WTC11 (cell line): ENCODE data around the gene EPM2A. TPM values are rescaled to one million over a fixed set of nuclear protein-coding genes. Genes with fewer than 3 reads are reported as not detected.

Source experiments
- ATAC-seq: fragments of 200-7000 bp; cut with Tn5 transposase; 2 replicates; pipeline ENCODE4 v1.10.0; 2021; ENCODE audit warnings: mild to moderate bottlenecking, moderate library complexity
- CTCF ChIA-PET: fragments of 300-600 bp; sonication (Branson Sonifier 250); formaldehyde crosslinking; loops from one replicate; lab custom pipeline; 2021; ENCODE audit warnings: antibody characterized with exemption; lab: Charles Lee
- POLR2A ChIA-PET: fragments of 350-600 bp; sonication (Branson Sonifier 250); formaldehyde crosslinking; loops from one replicate; lab custom pipeline; 2021; ENCODE audit warnings: antibody characterized with exemption; lab: Charles Lee
- DNase-seq: peaks from one replicate; pipeline ENCODE4 v3.0.0; 2021; ENCODE audit warnings: low spot score
- H3K27ac Mint-ChIP-seq: 2 replicates; pipeline ENCODE4 v1.8.0; 2021; ENCODE audit warnings: mixed read lengths
- H3K27me3 Mint-ChIP-seq: 2 replicates; pipeline ENCODE4 v1.8.0; 2021; ENCODE audit warnings: low read depth, mild to moderate bottlenecking, moderate library complexity, mixed read lengths
- H3K36me3 Mint-ChIP-seq: 2 replicates; pipeline ENCODE4 v1.8.0; 2021; ENCODE audit warnings: mixed read lengths
- H3K4me1 Mint-ChIP-seq: 2 replicates; pipeline ENCODE4 v1.8.0; 2022; ENCODE audit warnings: mixed read lengths
- H3K4me3 Mint-ChIP-seq: 2 replicates; pipeline ENCODE4 v1.8.0; 2021; ENCODE audit warnings: mild to moderate bottlenecking, moderate library complexity, mixed read lengths
- H3K9me3 Mint-ChIP-seq: 2 replicates; pipeline ENCODE4 v1.8.0; 2021; ENCODE audit warnings: mixed read lengths
- ATF1 ChIP-seq: sonication (generic); formaldehyde crosslinking; IDR thresholded peaks from 2 replicates; pipeline ENCODE4 v1.8.1; 2023; ENCODE audit warnings: mild to moderate bottlenecking, moderate library complexity, missing genetic modification reagents
- CBFB ChIP-seq: sonication (generic); formaldehyde crosslinking; IDR thresholded peaks from 2 replicates; pipeline ENCODE4 v1.8.1; 2022; ENCODE audit warnings: mild to moderate bottlenecking, low read depth, missing genetic modification reagents
- FOXJ3 ChIP-seq: sonication (generic); formaldehyde crosslinking; IDR thresholded peaks from 2 replicates; pipeline ENCODE4 v1.9.0; 2021; ENCODE audit warnings: missing genetic modification reagents, mild to moderate bottlenecking, borderline replicate concordance
- FOXK1 ChIP-seq: sonication (generic); formaldehyde crosslinking; IDR thresholded peaks from 2 replicates; pipeline ENCODE4 v1.8.0; 2022; ENCODE audit warnings: mild to moderate bottlenecking, moderate library complexity, missing genetic modification reagents
- FOXP1 ChIP-seq: sonication (generic); formaldehyde crosslinking; IDR thresholded peaks from 2 replicates; pipeline ENCODE4 v1.8.0; 2022; ENCODE audit warnings: missing genetic modification reagents, mild to moderate bottlenecking, moderate library complexity, borderline replicate concordance
- HMGA2 ChIP-seq: fragments of 250-450 bp; sonication (Bioruptor Pico); IDR thresholded peaks from 2 replicates; pipeline ENCODE4 v1.4.0; 2021; ENCODE audit warnings: mild to moderate bottlenecking, moderate library complexity
- IRF2 ChIP-seq: sonication (generic); formaldehyde crosslinking; IDR thresholded peaks from 2 replicates; pipeline ENCODE4 v1.8.0; 2022; ENCODE audit warnings: low read depth, missing genetic modification reagents, borderline replicate concordance
- JUN ChIP-seq: sonication (generic); formaldehyde crosslinking; IDR thresholded peaks from 2 replicates; pipeline ENCODE4 v1.8.0; 2023; ENCODE audit warnings: mild to moderate bottlenecking, missing genetic modification reagents
- NR1H2 ChIP-seq: sonication (generic); formaldehyde crosslinking; IDR thresholded peaks from 2 replicates; pipeline ENCODE4 v1.9.0; 2021; ENCODE audit warnings: mild to moderate bottlenecking, moderate library complexity, missing genetic modification reagents
- OVOL2 ChIP-seq: fragments of 250-450 bp; sonication (Bioruptor Pico); IDR thresholded peaks from 2 replicates; pipeline ENCODE4 v1.9.0; 2021; ENCODE audit warnings: mild to moderate bottlenecking, borderline replicate concordance
- RELA ChIP-seq: sonication (generic); formaldehyde crosslinking; IDR thresholded peaks from 2 replicates; pipeline ENCODE4 v1.8.1; 2022; ENCODE audit warnings: missing genetic modification reagents, mild to moderate bottlenecking, borderline replicate concordance
- SMAD4 ChIP-seq: sonication (generic); formaldehyde crosslinking; IDR thresholded peaks from 2 replicates; pipeline ENCODE4 v1.8.0; 2022; ENCODE audit warnings: mild to moderate bottlenecking, missing genetic modification reagents
- SP1 ChIP-seq: sonication (generic); formaldehyde crosslinking; conservative IDR thresholded peaks from 2 replicates; pipeline ENCODE4 v1.8.1; 2022; ENCODE audit warnings: missing genetic modification reagents
- TEAD4 ChIP-seq: sonication (generic); formaldehyde crosslinking; IDR thresholded peaks from 2 replicates; pipeline ENCODE4 v1.8.0; 2022; ENCODE audit warnings: mild to moderate bottlenecking, missing genetic modification reagents
- TP53 ChIP-seq: sonication (generic); formaldehyde crosslinking; IDR thresholded peaks from 2 replicates; pipeline ENCODE4 v1.8.1; 2023; ENCODE audit warnings: mild to moderate bottlenecking, missing genetic modification reagents
- ZNF219 ChIP-seq: sonication (generic); formaldehyde crosslinking; IDR thresholded peaks from 2 replicates; pipeline ENCODE4 v1.8.0; 2023; ENCODE audit warnings: missing genetic modification reagents, mild to moderate bottlenecking, borderline replicate concordance
- ZNF263 ChIP-seq: sonication (generic); formaldehyde crosslinking; IDR thresholded peaks from 2 replicates; pipeline ENCODE4 v1.8.1; 2022; ENCODE audit warnings: low read depth, mild to moderate bottlenecking, moderate library complexity, missing genetic modification reagents
- ZNF317 ChIP-seq: sonication (generic); formaldehyde crosslinking; IDR thresholded peaks from 2 replicates; pipeline ENCODE4 v1.8.1; 2023; ENCODE audit warnings: low read depth, mild to moderate bottlenecking, moderate library complexity, missing genetic modification reagents, borderline replicate concordance
- ZNF423 ChIP-seq: fragments of 250-450 bp; sonication (Bioruptor Pico); IDR thresholded peaks from 2 replicates; pipeline ENCODE4 v2.1.2; 2022; ENCODE audit warnings: mild to moderate bottlenecking, moderate library complexity
- total RNA-seq: library from RNA; stranded (reverse); gene quantifications from 3 replicates; pipeline ENCODE4 v1.2.3, GENCODE V29; 2021
- TF ChIP-seq, protein P1 (sequence below): sonication (generic); formaldehyde crosslinking; IDR thresholded peaks from 2 replicates; pipeline ENCODE4 v1.8.1; 2023; ENCODE audit warnings: mild to moderate bottlenecking, missing genetic modification reagents, borderline replicate concordance
- TF ChIP-seq, protein P2 (sequence below): sonication (generic); formaldehyde crosslinking; IDR thresholded peaks from 2 replicates; pipeline ENCODE4 v1.8.1; 2023; ENCODE audit warnings: mild to moderate bottlenecking, moderate library complexity, missing genetic modification reagents
- TF ChIP-seq, protein P3 (sequence below): fragments of 250-450 bp; sonication (Bioruptor Pico); IDR thresholded peaks from 2 replicates; pipeline ENCODE4 v1.9.0; 2021; ENCODE audit warnings: moderate library complexity, mild to moderate bottlenecking, inconsistent platforms, borderline replicate concordance
- TF ChIP-seq, protein P4 (sequence below): sonication (generic); formaldehyde crosslinking; IDR thresholded peaks from 2 replicates; pipeline ENCODE4 v1.8.1; 2022; ENCODE audit warnings: mild to moderate bottlenecking, moderate library complexity, missing genetic modification reagents
- TF ChIP-seq, protein P5 (sequence below): fragments of 250-450 bp; sonication (Bioruptor Pico); IDR thresholded peaks from 2 replicates; pipeline ENCODE4 v1.9.0; 2021; ENCODE audit warnings: mild to moderate bottlenecking, borderline replicate concordance
- TF ChIP-seq, protein P6 (sequence below): sonication (generic); formaldehyde crosslinking; IDR thresholded peaks from 2 replicates; pipeline ENCODE4 v1.8.0; 2022; ENCODE audit warnings: mild to moderate bottlenecking, missing genetic modification reagents

Gene EPM2A
- total RNA-seq, 1 experiment from 2014 or later = 5.3 TPM

DNA sequence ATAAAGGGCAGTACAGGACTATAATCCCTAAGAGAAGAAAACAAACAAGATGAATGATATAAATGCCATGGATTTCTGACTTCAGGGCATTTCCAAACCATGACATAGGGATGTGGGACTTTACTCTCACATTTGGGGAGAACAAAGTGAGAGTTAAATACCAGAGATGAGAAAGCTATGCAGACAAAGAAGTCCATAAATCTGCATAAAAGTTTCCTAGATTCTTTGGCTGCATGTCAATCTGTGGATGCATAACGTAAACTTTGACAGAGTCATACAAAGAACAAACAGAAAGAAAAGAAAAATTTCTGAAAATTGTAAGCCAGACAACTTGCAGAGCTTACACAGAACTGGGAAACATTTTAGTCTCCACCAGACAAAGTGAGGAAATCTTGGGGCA, 11.7 kb downstream of the EPM2A start:
- DNase-seq = no peak
- peaks cover 30% of the 10 kb centered on the region for H3K9me3 Mint-ChIP-seq
- no peak overlapping the region for H3K27ac Mint-ChIP-seq
- POLR2A ChIA-PET = no interaction called here
- CTCF ChIA-PET = no interaction called here
- H3K4me3 Mint-ChIP-seq = no peak overlapping the region
- H3K27me3 Mint-ChIP-seq = no peaks in the 10 kb centered on the region
- H3K4me1 Mint-ChIP-seq = no peaks in the 10 kb centered on the region
- ATAC-seq = no peak
- peaks cover 13% of the 10 kb centered on the region for H3K36me3 Mint-ChIP-seq
- TF ChIP-seq JUN (no peak), NR1H2 (CRISPR knock-in tag) (no peak), FOXK1 (no peak), TP53 (CRISPR knock-in tag) (no peak), TEAD4 (no peak), FOXJ3 (CRISPR knock-in tag) (no peak), FOXP1 (CRISPR knock-in tag) (no peak), ZNF263 (CRISPR knock-in tag) (no peak), SP1 (no peak), ZNF423 (CRISPR knock-in tag) (no peak), HMGA2 (CRISPR knock-in tag) (no peak), OVOL2 (CRISPR knock-in tag) (no peak), CBFB (CRISPR knock-in tag) (no peak), SMAD4 (no peak), RELA (CRISPR knock-in tag) (no peak)
- TF ChIP-seq, protein P1, sequence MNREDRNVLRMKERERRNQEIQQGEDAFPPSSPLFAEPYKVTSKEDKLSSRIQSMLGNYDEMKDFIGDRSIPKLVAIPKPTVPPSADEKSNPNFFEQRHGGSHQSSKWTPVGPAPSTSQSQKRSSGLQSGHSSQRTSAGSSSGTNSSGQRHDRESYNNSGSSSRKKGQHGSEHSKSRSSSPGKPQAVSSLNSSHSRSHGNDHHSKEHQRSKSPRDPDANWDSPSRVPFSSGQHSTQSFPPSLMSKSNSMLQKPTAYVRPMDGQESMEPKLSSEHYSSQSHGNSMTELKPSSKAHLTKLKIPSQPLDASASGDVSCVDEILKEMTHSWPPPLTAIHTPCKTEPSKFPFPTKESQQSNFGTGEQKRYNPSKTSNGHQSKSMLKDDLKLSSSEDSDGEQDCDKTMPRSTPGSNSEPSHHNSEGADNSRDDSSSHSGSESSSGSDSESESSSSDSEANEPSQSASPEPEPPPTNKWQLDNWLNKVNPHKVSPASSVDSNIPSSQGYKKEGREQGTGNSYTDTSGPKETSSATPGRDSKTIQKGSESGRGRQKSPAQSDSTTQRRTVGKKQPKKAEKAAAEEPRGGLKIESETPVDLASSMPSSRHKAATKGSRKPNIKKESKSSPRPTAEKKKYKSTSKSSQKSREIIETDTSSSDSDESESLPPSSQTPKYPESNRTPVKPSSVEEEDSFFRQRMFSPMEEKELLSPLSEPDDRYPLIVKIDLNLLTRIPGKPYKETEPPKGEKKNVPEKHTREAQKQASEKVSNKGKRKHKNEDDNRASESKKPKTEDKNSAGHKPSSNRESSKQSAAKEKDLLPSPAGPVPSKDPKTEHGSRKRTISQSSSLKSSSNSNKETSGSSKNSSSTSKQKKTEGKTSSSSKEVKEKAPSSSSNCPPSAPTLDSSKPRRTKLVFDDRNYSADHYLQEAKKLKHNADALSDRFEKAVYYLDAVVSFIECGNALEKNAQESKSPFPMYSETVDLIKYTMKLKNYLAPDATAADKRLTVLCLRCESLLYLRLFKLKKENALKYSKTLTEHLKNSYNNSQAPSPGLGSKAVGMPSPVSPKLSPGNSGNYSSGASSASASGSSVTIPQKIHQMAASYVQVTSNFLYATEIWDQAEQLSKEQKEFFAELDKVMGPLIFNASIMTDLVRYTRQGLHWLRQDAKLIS (CRISPR knock-in tag) = no peak
- TF ChIP-seq, protein P2, sequence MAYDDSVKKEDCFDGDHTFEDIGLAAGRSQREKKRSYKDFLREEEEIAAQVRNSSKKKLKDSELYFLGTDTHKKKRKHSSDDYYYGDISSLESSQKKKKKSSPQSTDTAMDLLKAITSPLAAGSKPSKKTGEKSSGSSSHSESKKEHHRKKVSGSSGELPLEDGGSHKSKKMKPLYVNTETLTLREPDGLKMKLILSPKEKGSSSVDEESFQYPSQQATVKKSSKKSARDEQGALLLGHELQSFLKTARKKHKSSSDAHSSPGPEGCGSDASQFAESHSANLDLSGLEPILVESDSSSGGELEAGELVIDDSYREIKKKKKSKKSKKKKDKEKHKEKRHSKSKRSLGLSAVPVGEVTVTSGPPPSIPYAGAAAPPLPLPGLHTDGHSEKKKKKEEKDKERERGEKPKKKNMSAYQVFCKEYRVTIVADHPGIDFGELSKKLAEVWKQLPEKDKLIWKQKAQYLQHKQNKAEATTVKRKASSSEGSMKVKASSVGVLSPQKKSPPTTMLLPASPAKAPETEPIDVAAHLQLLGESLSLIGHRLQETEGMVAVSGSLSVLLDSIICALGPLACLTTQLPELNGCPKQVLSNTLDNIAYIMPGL (CRISPR knock-in tag) = no peak

DNA sequence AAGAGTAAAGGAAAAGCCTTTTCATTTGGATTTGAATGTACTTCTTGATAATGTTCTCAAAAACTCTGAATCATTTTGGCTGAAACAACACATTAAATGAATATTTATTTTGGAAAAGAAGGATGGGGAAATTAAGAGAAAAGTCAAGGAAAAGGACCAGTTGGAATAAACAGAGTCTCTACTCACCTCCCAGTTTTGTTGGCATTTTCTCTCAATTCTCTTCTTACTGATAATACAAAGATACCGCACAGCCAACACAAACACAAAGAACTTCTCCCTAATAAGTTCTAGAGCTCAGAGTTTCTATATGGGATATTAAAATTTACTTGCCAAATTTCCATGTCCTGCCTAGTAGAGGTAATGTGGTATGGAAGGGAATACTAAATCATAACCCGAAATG, 13.1 kb downstream of the EPM2A start:
- Mint-ChIP-seq H3K27ac (no peak overlapping the region), H3K27me3 (no peaks in the 10 kb centered on the region), H3K9me3 (peaks cover 22% of the 10 kb centered on the region), H3K4me1 (no peaks in the 10 kb centered on the region), H3K36me3 (peaks cover 6% of the 10 kb centered on the region), H3K4me3 (no peak overlapping the region)
- DNase-seq (no peak), ATAC-seq (no peak)
- ChIA-PET CTCF (no interaction called here), POLR2A (no interaction called here)
- TF ChIP-seq, protein P3, sequence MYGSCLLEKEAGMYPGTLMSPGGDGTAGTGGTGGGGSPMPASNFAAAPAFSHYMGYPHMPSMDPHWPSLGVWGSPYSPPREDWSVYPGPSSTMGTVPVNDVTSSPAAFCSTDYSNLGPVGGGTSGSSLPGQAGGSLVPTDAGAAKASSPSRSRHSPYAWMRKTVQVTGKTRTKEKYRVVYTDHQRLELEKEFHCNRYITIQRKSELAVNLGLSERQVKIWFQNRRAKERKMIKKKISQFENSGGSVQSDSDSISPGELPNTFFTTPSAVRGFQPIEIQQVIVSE (CRISPR knock-in tag) = no peak
- TF ChIP-seq ZNF317 = no peak
- TF ChIP-seq, protein P4, sequence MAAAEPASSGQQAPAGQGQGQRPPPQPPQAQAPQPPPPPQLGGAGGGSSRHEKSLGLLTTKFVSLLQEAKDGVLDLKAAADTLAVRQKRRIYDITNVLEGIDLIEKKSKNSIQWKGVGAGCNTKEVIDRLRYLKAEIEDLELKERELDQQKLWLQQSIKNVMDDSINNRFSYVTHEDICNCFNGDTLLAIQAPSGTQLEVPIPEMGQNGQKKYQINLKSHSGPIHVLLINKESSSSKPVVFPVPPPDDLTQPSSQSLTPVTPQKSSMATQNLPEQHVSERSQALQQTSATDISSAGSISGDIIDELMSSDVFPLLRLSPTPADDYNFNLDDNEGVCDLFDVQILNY (CRISPR knock-in tag) = no peak
- TF ChIP-seq ZNF219 = no peak
- no peak for TF ChIP-seq IRF2 (CRISPR knock-in tag)
- TF ChIP-seq ATF1 = no peak
- TF ChIP-seq, protein P5, sequence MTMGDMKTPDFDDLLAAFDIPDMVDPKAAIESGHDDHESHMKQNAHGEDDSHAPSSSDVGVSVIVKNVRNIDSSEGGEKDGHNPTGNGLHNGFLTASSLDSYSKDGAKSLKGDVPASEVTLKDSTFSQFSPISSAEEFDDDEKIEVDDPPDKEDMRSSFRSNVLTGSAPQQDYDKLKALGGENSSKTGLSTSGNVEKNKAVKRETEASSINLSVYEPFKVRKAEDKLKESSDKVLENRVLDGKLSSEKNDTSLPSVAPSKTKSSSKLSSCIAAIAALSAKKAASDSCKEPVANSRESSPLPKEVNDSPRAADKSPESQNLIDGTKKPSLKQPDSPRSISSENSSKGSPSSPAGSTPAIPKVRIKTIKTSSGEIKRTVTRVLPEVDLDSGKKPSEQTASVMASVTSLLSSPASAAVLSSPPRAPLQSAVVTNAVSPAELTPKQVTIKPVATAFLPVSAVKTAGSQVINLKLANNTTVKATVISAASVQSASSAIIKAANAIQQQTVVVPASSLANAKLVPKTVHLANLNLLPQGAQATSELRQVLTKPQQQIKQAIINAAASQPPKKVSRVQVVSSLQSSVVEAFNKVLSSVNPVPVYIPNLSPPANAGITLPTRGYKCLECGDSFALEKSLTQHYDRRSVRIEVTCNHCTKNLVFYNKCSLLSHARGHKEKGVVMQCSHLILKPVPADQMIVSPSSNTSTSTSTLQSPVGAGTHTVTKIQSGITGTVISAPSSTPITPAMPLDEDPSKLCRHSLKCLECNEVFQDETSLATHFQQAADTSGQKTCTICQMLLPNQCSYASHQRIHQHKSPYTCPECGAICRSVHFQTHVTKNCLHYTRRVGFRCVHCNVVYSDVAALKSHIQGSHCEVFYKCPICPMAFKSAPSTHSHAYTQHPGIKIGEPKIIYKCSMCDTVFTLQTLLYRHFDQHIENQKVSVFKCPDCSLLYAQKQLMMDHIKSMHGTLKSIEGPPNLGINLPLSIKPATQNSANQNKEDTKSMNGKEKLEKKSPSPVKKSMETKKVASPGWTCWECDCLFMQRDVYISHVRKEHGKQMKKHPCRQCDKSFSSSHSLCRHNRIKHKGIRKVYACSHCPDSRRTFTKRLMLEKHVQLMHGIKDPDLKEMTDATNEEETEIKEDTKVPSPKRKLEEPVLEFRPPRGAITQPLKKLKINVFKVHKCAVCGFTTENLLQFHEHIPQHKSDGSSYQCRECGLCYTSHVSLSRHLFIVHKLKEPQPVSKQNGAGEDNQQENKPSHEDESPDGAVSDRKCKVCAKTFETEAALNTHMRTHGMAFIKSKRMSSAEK = no peak
- TF ChIP-seq, protein P6, sequence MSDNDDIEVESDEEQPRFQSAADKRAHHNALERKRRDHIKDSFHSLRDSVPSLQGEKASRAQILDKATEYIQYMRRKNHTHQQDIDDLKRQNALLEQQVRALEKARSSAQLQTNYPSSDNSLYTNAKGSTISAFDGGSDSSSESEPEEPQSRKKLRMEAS (CRISPR knock-in tag) = no peak
- TF ChIP-seq CBFB (CRISPR knock-in tag) = no peak
